ENCODE results near the gene RRAGC.

GRCh38 chr1:38885092-38885491 is 25.5 kb upstream of the RRAGC start:
- TF ChIP-seq CTCF (IDR thresholded peaks at IDR 0.05; ENCODE audit: extremely low read depth in 1 of 2, insufficient read depth in 1 of 2, low read depth in 1 of 2, low read length in 2 of 2) (no peak), EZH2 (IDR thresholded peaks at IDR 0.05; ENCODE audit: borderline replicate concordance, low read depth, low read length, severe bottlenecking) (no peak), MAX (IDR thresholded peaks at IDR 0.05; ENCODE audit: insufficient read depth, insufficient read length) (no peak), POLR2A (IDR thresholded peaks at IDR 0.05; ENCODE audit: low read depth, low read length) (no peak), JUN (IDR thresholded peaks at IDR 0.05; ENCODE audit: borderline replicate concordance, insufficient read depth, insufficient read length, low read depth) (no peak), MYC (IDR thresholded peaks at IDR 0.05; ENCODE audit: low read depth, low read length) (no peak)

Measured in endothelial cell of umbilical vein (primary cell).